Middle frontal gyrus (tissue), 1 donor: Measurements from ENCODE around the gene PCNX1.
"Not testable (repeated sequence)": the region's sequence is repeated elsewhere in the genome, so short reads cannot be mapped to it uniquely, and the experiment has no call there.

Experiments
- DNase-seq: peaks from one replicate; pipeline ENCODE4 v3.0.0-alpha.2; 2015; ENCODE audit warnings: low spot score; ENCODE audit errors: extremely low spot score

The PCNX1 gene

DNA sequence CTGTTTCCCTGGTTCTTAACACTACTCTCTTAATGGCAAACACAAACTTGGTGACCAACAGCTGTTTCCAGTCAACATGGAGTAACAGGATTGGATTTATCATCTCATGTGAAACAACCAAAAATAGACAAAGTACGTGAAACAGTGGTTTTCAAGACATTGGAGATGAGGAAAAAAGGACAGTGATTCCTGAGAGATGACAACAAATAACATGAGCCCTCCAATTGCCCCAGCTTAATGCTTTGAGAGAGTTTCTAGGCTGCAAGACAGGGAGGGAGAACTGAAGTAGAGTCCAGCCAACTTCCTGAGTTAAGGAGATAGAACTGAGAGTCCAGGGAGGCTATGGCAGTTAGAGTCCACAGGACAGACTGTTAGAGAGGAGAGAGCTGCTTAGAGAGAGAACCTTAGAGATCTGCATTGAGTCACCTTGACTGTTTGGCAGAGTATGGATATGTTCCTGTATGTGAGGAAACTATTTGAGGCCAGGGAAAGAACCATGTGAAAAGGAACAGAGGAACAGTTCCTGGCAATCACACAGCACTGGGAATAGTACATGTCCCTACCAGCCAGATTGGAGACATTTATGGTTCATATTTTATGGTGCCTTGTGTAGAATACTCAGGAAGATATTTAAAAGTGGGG is 106.4 kb downstream of the PCNX1 start:
- DNase-seq = no peak

DNA sequence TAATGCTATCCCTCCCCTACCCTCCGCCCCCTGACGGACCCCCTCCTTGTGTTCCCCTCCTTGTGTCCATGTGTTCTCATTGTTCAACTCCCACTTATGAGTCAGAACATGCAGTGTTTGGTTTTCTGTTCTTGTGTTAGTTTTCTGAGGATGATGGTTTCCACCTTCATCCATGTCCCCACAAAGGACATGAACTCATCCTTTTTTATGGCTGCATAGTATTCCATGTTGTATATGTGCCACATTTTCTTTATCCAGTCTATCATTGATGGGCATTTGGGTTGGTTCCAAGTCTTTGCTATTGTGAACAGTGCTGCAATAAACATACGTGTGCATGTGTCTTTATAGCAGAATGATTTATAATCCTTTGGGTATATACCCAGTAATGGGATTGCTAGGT is 112.7 kb downstream of the PCNX1 start:
- DNase-seq = not testable (repeated sequence)

DNA sequence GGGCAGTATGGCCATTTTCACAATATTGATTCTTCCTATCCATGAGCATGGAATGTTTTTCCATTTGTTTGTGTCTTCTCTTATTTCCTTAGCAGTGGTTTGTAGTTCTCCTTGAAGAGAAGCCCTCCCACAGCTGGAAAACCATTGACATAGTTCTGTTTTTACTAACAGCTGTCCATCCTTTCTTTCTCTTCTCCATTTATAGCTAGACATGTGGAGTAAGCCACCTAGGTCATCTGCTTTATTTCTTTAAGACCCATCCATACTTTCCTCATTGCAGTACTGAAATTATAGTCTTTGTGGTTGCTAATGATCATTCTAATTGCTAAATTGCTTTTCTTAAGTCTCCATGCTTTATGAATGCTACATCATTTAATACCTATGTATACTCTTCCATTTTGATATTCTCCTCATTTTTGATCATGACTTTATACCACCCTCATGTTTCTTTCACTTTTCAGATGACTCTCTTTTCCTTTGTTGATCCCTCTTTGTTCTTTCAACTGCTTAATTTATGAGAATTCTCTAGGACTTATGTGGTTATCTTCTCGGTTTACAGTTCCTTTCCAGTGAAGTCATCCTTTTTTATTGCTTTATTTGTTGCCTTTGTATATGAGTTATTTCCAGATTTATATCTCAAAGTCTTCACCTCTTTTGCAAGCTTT is 114.2 kb downstream of the PCNX1 start:
- no peak for DNase-seq

DNA sequence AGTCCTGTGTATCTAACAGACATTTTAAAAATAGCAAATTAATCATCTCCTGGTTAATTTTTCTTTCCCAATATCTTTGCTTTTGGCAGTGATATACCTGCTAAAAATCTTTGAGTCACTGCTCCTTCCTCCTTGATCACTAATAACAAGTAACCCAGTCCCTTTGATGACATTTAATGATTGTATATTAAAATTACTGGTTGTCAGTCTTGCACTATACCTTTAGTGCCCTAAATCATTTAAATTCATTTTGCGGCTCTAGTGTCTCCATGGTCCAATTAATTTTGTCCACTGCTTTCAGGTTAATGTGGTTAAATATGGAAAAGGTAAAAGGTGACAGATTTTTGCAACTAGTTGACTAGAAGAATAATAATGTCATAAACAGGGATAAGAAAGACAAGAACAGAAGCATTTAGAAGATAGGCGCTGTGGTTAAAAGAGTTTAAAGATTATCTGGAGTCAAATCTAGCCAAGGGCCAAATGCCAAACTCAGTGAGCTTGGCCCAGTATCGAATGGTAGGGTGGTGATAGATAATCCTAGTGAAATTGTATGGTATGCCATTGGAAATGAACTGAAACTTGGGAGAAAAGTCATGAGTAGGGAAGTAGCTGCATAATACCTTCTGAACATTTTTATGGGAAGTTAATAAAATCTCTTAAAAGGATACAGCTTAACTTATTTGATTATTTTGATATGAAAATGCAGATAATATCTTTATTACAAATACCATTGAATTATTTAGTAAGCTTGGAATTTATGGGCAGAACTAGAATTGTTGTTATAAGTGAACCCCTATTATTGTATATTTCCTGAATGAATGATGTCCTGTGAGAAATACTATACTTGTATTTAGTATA is 115.0 kb downstream of the PCNX1 start:
- DNase-seq = no peak

DNA sequence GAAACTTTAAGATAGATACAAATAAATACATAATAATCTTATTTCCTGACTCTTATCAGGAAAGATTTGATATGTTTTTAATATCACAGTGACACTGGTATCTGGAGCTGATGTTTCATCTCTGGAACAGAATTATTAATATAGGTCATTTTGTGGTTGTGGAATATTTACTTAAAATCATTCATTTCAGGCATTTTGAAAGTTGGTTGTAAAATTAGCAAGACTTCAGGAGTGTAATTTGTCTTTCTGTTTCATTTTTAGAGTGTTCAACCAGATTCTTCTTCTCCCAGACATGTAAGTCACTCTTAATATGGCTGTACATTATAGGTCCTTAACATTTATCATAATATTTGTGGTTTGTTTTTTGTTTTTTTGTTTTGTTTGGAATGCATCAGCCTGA is 115.7 kb downstream of the PCNX1 start:
- no peak for DNase-seq

DNA sequence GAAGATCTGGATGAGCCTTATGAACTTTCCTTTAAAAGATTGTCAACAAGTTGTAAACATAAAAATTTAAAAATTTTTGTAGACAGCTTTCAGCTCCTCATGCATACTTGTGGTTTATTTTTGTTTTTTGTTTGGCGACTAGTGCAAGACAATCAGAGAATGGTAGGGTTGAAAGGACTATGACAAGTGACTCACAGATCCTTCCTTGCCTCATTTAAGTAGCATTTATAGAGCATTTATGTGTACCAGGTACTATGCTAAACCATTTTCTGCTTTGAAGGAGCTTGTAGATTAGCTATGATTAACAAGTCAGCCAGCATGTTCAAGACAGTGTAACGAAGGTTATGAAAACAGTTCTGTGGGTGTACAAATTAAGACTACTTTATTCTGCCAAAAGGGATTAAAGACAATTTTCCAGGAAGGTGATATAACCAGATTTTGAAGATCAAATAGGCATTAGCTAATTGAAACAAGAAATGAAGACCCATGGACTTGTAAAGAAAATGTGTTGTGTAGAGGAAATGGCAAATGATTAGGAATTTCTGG is 122.0 kb downstream of the PCNX1 start:
- DNase-seq = no peak

DNA sequence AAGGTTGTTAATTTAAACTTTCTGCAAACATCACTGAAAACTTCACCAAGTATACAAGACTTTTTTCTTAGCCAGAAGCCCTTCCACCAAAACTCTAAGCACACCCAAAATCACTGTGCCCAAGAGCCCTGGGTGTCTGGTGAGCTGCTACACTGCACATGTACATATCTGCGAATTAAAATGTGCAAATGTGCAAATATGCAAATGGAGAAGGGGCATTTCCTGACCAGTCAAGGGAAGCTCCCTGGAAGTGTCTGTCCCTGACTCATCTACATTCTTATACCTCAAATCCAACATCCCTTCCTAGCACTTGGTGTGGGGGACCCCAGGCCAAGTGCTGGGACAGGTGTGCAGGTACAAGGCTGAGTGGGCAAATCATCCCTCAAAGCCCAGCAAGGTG is 123.7 kb downstream of the PCNX1 start:
- no peak for DNase-seq

DNA sequence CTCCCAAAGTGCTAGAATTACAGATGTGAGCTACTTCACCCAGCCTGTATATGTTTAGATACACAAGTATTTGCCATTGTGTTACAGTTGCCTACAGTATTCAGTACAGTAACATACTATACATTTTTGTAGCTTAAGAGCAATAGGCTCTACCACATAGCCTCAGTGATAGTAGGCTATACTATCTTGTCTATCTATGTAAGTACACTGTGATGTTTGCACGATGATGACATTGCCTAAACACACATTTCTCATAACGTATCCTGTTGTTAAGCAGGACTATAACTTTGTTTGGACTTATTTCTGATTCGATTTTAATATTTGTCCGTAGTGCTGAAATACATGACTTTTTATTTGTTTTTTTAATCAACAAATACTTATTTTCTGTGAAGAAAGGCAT is 129.2 kb downstream of the PCNX1 start:
- no peak for DNase-seq

DNA sequence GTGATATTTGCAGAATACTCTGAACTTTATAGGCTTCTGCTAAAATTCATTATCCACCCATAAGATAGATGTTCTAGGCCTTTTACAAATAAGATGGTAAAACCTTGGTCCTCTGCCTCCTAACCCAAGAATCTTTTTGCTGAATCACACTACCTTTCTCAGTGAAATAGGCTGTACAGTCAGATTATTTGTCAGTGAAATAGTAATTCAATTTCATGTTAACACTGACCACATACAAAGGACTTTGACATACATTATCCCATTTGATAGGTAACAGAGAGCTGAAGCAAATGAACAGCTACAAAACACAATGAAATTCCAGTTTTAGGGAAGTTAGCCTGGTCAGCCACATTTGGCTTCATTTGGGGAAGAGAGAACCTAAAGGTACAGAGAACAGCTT is 141.1 kb downstream of the PCNX1 start:
- DNase-seq = no peak

DNA sequence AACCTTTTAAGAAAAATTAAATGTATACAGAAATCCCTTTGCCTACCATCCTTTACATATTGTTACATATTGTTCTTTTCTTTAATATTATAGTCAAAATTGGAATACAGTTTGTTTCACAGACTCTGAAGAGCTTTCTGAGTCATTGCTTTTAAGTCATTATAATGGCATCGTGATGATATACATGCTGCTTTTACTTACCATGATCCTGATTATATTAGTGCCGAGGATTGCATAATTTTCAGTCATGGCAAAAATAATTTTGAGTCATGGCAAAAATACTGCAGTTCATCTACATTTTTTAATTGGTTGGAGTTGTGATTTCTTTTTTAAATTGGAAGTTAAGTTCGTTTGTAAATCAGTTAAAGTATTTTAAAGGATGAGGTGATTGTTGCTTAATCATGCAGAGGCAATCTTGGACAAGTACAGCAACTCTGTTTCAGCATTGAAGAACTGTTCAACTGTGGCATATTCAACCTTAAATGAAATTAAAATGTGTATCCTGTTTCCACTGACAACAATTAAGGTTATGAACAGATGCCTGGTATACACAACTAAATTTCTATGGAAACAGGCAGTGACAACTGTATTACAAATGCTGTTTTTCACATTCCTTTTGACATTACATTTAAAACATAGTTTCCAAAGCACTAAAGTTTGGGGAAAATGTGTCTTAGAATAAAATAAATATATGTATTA is 142.3 kb downstream of the PCNX1 start:
- no peak for DNase-seq

DNA sequence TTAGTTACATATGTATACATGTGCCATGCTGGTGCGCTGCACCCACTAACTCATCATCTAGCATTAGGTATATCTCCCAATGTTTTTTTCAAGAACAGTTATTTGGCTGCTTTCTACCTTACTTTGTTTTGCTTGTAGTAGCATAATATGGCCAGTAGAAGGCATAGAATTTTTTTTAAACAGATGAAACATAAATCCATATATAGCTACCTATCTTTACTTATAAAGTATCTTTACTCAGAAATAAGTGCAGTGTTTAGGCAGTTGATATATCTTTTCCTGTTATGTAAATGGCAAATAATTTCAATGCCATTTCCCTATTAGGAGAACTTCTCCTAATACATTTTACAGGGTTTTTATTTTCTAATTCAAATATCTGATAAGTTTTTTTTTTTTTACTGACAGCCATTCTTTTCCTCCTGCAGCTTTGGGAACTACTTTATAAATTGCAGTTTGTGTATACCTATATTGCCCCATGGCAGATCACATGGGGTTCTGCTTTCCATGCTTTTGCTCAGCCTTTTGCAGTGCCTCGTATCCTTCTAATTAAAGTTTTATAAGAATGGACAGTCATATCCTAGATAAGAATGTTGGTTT is 143.1 kb downstream of the PCNX1 start:
- no peak for DNase-seq

DNA sequence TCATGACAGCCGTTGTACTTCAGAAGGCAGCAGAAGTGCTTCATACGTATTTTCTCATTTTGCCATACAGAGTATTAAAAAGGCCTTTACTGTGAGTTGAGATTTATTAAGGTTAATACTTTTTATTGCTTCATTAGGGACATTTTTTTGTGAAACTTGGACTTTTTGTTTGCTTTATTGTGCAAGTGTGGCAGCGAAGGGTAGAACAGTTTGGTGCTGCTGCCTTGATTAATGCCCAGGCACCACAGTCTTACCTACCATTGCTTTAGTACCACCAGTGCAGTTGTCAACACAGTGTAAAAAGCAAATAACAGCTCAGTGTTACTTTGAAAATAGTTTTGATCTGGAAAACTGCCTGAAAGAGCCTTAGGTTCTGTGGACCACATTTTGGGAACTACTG is 147.4 kb downstream of the PCNX1 start:
- DNase-seq = no peak

DNA sequence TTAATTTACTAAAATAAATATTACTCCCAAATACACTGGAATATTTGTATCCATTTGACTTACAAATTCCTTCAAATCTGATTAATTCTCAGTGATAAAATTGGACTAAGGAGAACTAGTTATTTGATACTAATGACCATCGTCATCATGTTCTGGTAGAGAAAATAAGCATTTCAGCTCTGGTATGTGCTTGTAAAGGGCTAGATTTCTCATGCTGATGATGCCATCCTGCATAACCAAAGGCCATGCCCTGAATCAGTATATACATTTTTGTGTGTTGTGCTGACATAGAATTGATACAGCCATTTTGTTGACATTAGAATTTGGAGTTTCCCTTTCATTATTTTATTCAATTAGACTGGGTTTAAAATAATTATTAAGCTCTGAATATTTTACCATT is 148.9 kb downstream of the PCNX1 start:
- DNase-seq = no peak

DNA sequence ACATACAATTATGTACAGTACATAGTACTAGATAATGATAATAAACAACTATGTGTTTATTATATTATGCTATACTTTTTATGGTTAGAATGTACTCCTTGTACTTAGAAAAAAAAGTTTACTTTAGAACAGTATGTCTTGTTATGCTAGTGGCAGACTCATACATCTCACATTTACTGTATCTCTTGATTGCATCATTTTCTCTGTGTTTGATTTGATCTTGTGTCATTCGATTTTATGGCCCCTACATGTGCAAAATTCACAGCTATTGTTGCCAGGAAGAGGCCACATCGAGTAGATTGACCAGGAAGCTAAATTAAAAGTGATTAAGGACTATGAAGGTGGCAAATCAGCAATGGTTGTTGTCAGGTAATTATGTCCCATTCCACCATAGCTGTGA is 153.0 kb downstream of the PCNX1 start:
- DNase-seq = no peak

DNA sequence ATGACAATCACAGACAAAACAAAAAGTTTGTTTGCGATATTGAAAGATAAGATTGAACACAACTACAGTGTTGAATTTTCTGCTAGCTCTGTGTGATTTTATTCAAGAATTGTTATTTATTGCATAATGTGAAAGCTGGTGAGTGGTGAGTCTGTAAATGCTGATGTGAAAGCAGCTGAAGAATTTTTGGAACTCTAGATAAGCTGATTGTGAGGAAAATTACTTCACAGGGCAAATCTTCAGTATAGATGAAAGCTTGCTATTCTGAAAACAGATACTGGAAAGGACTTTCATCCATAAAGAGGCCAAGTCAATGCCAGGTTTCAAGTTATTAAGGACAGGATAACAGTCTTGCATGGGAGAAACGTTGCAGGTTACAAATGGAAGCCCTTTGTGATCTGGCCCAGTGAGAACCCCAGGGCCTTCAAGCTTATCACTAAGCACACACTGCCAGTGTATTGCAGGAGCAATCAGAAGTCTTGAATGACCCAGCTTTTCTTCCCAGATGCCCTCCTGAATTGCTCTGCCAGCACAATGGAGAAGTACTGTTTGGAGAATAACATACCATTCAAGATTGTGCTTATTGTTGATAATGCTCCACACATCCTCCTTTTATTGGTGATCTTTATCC is 153.7 kb downstream of the PCNX1 start:
- DNase-seq = peak; percentile 38

DNA sequence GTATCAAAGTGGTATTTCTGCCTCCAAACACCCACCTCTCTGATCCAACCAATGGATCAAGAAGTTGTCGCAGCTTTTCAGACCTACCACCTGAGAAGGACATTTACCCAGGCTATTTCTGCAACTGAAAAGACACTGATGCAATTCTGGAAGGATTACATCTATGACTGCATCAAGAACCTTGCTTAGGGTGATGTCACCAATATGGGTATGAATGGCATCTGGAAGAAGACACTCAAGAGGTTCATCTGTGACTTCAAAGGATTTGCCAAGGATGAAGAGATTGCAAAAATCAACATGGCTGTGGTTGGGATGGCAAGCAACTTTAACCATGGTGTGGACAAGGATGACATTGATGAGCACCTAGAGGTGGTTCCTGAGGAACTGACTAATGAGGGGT is 154.2 kb downstream of the PCNX1 start:
- no peak for DNase-seq

DNA sequence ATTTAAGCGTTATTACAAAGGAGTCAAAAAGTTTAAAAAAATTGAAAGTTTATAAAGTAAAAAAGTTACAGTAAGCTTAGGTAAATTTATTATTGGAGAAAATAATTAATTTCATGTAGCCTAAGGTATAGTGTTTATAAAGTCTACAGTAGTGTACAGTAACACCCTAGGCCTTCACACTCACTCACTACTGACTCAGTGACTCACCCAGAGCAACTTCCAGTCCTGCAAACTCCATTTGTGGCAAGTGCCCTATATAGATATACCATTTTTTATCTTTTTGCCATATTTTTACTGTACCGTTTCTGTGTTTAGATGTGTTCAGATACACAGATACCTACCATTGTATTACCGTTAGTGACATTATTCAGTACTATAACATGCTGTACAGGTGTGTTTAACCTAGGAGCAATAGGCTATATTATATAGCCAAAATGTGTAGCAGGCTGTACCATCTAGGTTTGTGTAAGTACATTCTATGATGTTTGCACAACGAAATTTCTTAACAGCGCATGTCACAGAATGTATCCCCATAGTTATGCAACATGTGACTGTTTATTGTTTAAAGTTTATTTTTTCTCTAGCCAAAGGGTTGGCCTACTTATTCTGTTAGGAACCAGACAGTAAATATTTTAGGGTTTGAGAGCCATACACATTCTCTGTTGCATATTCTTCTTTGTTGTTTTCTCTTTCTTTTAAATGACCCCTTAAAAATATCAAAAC is 155.5 kb downstream of the PCNX1 start:
- DNase-seq = no peak

DNA sequence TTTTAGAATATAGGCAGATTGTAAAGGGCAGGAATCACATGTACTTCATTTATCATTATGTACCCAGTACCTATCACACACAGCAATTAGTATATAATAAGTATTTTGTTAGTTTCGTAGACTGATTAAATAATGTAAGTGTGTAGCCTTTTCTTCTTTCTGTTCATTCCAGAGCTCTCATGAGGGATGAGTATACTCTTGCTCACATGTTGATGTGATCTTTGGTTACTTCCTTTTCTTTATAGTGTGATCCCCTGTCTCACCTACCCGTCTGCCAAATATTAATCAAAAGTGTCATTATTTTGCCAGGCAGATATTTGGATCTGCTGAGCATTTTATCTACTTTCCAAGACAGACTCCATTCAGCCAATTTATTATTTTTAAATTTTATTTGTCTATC is 156.1 kb downstream of the PCNX1 start:
- no peak for DNase-seq

DNA sequence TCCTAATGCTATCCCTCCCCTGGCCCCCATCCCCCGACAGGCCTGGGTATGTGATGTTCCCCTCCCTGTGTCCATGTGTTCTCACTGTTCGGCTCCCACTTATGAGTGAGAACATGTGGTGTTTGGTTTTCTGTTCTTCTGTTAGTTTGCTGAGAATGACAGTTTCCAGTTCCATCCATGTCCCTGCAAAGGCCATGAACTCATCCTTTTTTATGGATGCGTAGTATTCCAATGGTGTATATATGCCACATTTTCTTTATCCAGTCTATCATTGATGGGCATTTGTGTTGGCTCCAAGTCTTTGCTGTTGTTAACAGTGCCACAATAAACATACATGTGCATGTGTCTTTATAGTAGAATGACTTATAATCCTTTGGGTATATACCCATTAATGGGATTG is 157.5 kb downstream of the PCNX1 start:
- DNase-seq = not testable (repeated sequence)

DNA sequence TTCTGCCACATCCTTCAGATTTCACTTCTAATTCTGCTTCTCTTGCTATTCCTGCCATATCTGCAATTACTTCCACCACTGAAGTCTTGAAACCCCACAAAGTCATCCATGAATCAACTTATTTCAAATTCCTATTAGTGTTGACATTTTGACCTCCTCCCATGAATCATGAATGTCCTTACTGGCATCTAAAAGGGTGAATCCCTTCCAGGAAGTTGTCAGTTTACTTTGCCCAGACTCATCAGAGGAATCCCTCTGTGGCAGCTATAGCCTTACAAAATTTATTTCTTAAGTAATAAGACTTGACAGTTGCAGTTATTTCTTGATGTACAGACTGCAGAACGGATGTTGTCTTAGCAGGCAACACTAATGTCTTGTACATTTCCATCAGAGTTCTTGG is 162.9 kb downstream of the PCNX1 start:
- no peak for DNase-seq
